ENCODE data around the gene MROH8.

MROH8 gene

GRCh38 chr20:37185686-37186085 lies 6.3 kb upstream of the MROH8 start:
- no peak overlapping the region for H3K4me3 ChIP-seq (replicated peaks; ENCODE audit: insufficient read depth, low read length)
- H3K27ac ChIP-seq (replicated peaks): no peak overlapping the region
- DNase-seq (ENCODE audit: low read depth in 1 of 2, low spot score in 1 of 2): no peak
- H3K27me3 ChIP-seq (ENCODE audit: insufficient read depth, poor library complexity, severe bottlenecking): no peaks in the 10 kb centered on the region
- TF ChIP-seq REST (IDR thresholded peaks at IDR 0.05; ENCODE audit: insufficient replicate concordance, low read depth): no peak
- TF ChIP-seq GABPA (IDR thresholded peaks at IDR 0.05; ENCODE audit: low read depth): no peak
- TF ChIP-seq POLR2AphosphoS5 (IDR thresholded peaks at IDR 0.05; ENCODE audit: low read depth): no peak
- no peak for TF ChIP-seq CTCF (IDR thresholded peaks at IDR 0.05; ENCODE audit: insufficient read depth, low read length)
- TF ChIP-seq SPI1 (IDR thresholded peaks at IDR 0.05; ENCODE audit: borderline replicate concordance, low read depth): no peak

GRCh38 chr20:37179683-37180524 lies 556 bp upstream of the MROH8 start:
- H3K4me3 ChIP-seq (replicated peaks; ENCODE audit: insufficient read depth, low read length): peak overlapping the region; percentile 92
- H3K27ac ChIP-seq (replicated peaks): peak overlapping the region; percentile 100
- no peaks in the 10 kb centered on the region for H3K27me3 ChIP-seq (ENCODE audit: insufficient read depth, poor library complexity, severe bottlenecking)
- TF ChIP-seq REST (IDR thresholded peaks at IDR 0.05; ENCODE audit: insufficient replicate concordance, low read depth) (no peak), POLR2AphosphoS5 (IDR thresholded peaks at IDR 0.05; ENCODE audit: low read depth) (no peak), CTCF (IDR thresholded peaks at IDR 0.05; ENCODE audit: insufficient read depth, low read length) (no peak), GABPA (IDR thresholded peaks at IDR 0.05; ENCODE audit: low read depth) (no peak), SPI1 (IDR thresholded peaks at IDR 0.05; ENCODE audit: borderline replicate concordance, low read depth) (no peak)
- peak; percentile 36 to 59 for DNase-seq (ENCODE audit: low read depth in 1 of 2, low spot score in 1 of 2)

- Histone ChIP-seq H3K27ac (replicated peaks) (no peak overlapping the region), H3K4me3 (replicated peaks; ENCODE audit: insufficient read depth, low read length) (no peak overlapping the region), H3K27me3 (ENCODE audit: insufficient read depth, poor library complexity, severe bottlenecking) (no peaks in the 10 kb centered on the region)
- no peak for DNase-seq (ENCODE audit: low read depth in 1 of 2, low spot score in 1 of 2)
- TF ChIP-seq REST (IDR thresholded peaks at IDR 0.05; ENCODE audit: insufficient replicate concordance, low read depth): no peak
- no peak for TF ChIP-seq POLR2AphosphoS5 (IDR thresholded peaks at IDR 0.05; ENCODE audit: low read depth)
- no peak for TF ChIP-seq GABPA (IDR thresholded peaks at IDR 0.05; ENCODE audit: low read depth)
- TF ChIP-seq CTCF (IDR thresholded peaks at IDR 0.05; ENCODE audit: insufficient read depth, low read length): no peak
- no peak for TF ChIP-seq SPI1 (IDR thresholded peaks at IDR 0.05; ENCODE audit: borderline replicate concordance, low read depth)
Observed at GRCh38 chr20:37172836-37173235, 6.5 kb downstream of the MROH8 start.

Data from HL-60 (cell line).